ENCODE data around the gene TH. TPM values are rescaled to one million over a fixed set of nuclear protein-coding genes. Genes with fewer than 3 reads are reported as not detected.
A peak's percentile ranks its signal among the peaks of the same experiment; 100 is the strongest.

The TH gene
- total RNA-seq, 2 donors from 2014 or later, result not detected

DNA sequence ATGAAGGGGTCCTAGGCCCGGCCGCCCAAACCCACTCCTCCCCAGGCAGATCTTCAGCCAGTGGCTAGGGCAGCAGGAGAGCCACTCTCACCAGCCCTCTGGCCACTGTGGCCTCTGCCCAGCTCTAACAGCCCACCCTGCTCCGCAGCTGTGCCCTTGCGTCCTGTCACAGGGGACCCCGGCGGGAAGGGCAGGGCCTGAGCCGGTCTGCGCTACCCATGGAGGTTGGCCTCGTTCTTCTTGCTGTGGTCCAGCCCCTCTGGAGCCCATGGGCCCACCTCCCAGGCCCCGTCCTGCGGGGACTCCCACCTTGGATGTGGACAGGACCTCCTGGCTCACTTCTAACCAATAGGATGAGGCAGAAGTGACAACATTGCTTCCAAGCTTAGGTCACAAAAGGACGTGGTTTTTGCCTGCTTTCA is 38.3 kb upstream of the TH start:
- no peak for TF ChIP-seq CTCF (IDR thresholded peaks at IDR 0.05)
- Histone ChIP-seq H3K4me3 (no peak overlapping the region), H3K4me1 (no peaks in the 10 kb centered on the region), H3K9me3 (no peaks in the 10 kb centered on the region), H3K36me3 (no peaks in the 10 kb centered on the region), H3K27me3 (no peaks in the 10 kb centered on the region), H3K27ac (no peak overlapping the region)
- peak; percentile 28 for DNase-seq (ENCODE audit: low spot score)

DNA sequence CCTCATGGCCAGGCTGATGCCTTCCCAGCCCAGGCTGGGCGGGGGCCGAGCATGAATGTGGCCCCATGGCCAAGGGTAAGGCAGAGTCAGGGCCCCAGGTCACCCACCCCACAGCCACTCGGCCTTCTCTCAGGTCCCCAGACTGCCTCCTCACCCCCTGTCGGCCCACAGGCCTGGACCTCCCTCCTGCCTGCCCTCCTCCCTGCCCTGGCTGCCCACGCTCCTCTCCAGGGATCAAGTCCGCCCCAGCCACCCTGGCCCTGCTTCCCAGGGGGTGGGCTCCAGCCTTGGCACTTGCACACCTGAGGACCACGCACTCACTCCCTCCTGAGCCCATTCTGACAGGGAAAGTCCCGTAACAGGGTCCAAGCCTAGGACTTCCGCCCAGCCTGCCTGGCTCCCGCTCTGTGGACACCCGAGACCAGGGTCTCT is 37.8 kb upstream of the TH start:
- H3K27ac ChIP-seq, result no peak overlapping the region
- no peak for TF ChIP-seq CTCF (IDR thresholded peaks at IDR 0.05)
- H3K4me1 ChIP-seq, result no peaks in the 10 kb centered on the region
- no peaks in the 10 kb centered on the region for H3K9me3 ChIP-seq
- peak; percentile 47 for DNase-seq (ENCODE audit: low spot score)
- no peak overlapping the region for H3K4me3 ChIP-seq
- no peaks in the 10 kb centered on the region for H3K27me3 ChIP-seq
- H3K36me3 ChIP-seq, result no peaks in the 10 kb centered on the region

GRCh38 chr11:2208691-2209369 is 37.2 kb upstream of the TH start:
- peak in 1 of 2 donors; percentile 17 for TF ChIP-seq CTCF (IDR thresholded peaks at IDR 0.05)
- Histone ChIP-seq H3K9me3 (no peaks in the 10 kb centered on the region), H3K27ac (no peak overlapping the region), H3K4me3 (no peak overlapping the region), H3K27me3 (no peaks in the 10 kb centered on the region), H3K36me3 (no peaks in the 10 kb centered on the region), H3K4me1 (no peaks in the 10 kb centered on the region)
- DNase-seq (ENCODE audit: low spot score), result peak; percentile 26

- no peaks in the 10 kb centered on the region for H3K4me1 ChIP-seq
- no peak for TF ChIP-seq CTCF (IDR thresholded peaks at IDR 0.05)
- H3K27ac ChIP-seq, result no peak overlapping the region
- H3K4me3 ChIP-seq, result no peak overlapping the region
- no peaks in the 10 kb centered on the region for H3K9me3 ChIP-seq
- H3K27me3 ChIP-seq, result no peaks in the 10 kb centered on the region
- no peaks in the 10 kb centered on the region for H3K36me3 ChIP-seq
- peak; percentile 42 for DNase-seq (ENCODE audit: low spot score)
Measured at GRCh38 chr11:2207773-2208621, 36.4 kb upstream of the TH start.

- Histone ChIP-seq H3K27ac (no peak overlapping the region), H3K27me3 (no peaks in the 10 kb centered on the region), H3K4me1 (no peaks in the 10 kb centered on the region), H3K36me3 (no peaks in the 10 kb centered on the region), H3K4me3 (no peak overlapping the region), H3K9me3 (no peaks in the 10 kb centered on the region)
- peak; percentile 40 for DNase-seq (ENCODE audit: low spot score)
- TF ChIP-seq CTCF (IDR thresholded peaks at IDR 0.05), result no peak
Measured at GRCh38 chr11:2207212-2207611, 35.6 kb upstream of the TH start.

All from right atrium auricular region (tissue), 2 donors.